HFFc6 (cell line): ENCODE measurements around the gene LRRC1. TPM values are rescaled to one million over a fixed set of nuclear protein-coding genes. Genes with fewer than 3 reads are reported as not detected.
"Not testable (repeated sequence)": the region's sequence is repeated elsewhere in the genome, so short reads cannot be mapped to it uniquely, and the experiment has no call there.

Source experiments
- DNase-seq: peaks from one replicate; pipeline ENCODE4 v3.0.0-alpha.2; 2018
- H3K27ac Mint-ChIP-seq: 2 replicates; pipeline ENCODE4 v1.8.0; 2020; ENCODE audit warnings: mild to moderate bottlenecking, mixed read lengths
- H3K27me3 Mint-ChIP-seq: 2 replicates; pipeline ENCODE4 v1.8.0; 2021; ENCODE audit warnings: mild to moderate bottlenecking, moderate library complexity, mixed read lengths; ENCODE audit not compliant: insufficient read depth
- H3K36me3 Mint-ChIP-seq: 2 replicates; pipeline ENCODE4 v1.8.0; 2021; ENCODE audit warnings: low read depth, mixed read lengths
- H3K4me1 Mint-ChIP-seq: 2 replicates; pipeline ENCODE4 v1.8.0; 2020; ENCODE audit warnings: low read depth, mixed read lengths
- H3K4me3 Mint-ChIP-seq: 2 replicates; pipeline ENCODE4 v1.8.0; 2020; ENCODE audit warnings: mild to moderate bottlenecking, moderate library complexity, mixed read lengths
- H3K9me3 Mint-ChIP-seq: 2 replicates; pipeline ENCODE4 v1.8.0; 2020; ENCODE audit warnings: mild to moderate bottlenecking, mixed read lengths
- total RNA-seq, 6 experiments: library from RNA; stranded (reverse); fragmentation: NEBNext Ultra II Directional; extraction: Animal tissue kit (Norgen Biotek cat#: 25700); gene quantifications; 2 replicates in 1 of 6; 3 replicates in 5 of 6; pipeline ENCODE4 v1.2.3, GENCODE V29; 2021
- TF ChIP-seq, protein P1 (sequence below): fragments of 200-600 bp; sonication (generic); IDR thresholded peaks from 2 replicates; pipeline ENCODE4 v1.5.0; 2021; ENCODE audit warnings: antibody characterized with exemption, mild to moderate bottlenecking

LRRC1 gene
- total RNA-seq, 6 experiments from 2014 or later = 9.3 to 12.0 (median 10.8) TPM

DNA sequence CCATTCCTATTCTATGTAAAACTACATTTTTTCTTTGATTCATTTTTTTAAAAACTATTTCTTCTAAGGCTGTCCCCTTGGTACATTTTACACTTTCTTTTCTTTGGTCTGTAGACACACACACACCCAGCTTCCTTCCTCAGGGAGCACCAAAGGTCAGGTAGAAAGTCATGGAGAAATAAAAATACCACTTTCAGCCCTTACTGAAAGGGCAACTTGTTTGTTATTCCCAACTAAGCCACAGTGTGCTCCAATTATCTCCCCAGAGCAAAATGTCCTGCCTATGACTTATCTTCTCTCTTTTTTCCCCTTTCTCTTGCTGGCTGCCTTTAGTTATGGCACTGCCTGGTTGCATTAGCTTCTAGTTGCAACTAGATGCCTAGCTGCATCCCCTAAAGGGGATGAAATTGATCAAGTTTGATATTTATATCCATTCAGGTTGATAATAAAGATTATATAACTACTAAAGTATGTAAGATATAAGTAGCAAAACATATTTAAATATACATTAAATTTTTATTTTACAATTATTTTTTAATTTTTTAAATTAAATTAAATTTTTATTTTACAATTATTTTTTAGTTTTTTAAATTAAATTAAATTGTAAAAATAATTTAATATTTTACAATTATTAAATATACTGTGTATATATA lies 21.6 kb upstream of the LRRC1 start:
- no peak for DNase-seq
- H3K4me1 Mint-ChIP-seq = peaks cover 15% of the 10 kb centered on the region
- no peak overlapping the region for H3K4me3 Mint-ChIP-seq
- peaks cover 10% of the 10 kb centered on the region for H3K36me3 Mint-ChIP-seq
- TF ChIP-seq, protein P1, sequence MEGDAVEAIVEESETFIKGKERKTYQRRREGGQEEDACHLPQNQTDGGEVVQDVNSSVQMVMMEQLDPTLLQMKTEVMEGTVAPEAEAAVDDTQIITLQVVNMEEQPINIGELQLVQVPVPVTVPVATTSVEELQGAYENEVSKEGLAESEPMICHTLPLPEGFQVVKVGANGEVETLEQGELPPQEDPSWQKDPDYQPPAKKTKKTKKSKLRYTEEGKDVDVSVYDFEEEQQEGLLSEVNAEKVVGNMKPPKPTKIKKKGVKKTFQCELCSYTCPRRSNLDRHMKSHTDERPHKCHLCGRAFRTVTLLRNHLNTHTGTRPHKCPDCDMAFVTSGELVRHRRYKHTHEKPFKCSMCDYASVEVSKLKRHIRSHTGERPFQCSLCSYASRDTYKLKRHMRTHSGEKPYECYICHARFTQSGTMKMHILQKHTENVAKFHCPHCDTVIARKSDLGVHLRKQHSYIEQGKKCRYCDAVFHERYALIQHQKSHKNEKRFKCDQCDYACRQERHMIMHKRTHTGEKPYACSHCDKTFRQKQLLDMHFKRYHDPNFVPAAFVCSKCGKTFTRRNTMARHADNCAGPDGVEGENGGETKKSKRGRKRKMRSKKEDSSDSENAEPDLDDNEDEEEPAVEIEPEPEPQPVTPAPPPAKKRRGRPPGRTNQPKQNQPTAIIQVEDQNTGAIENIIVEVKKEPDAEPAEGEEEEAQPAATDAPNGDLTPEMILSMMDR = no peak
- peaks cover 11% of the 10 kb centered on the region; the same call in 1 of the 2 replicates for H3K9me3 Mint-ChIP-seq
- no peak overlapping the region for H3K27ac Mint-ChIP-seq
- peaks cover 2% of the 10 kb centered on the region for H3K27me3 Mint-ChIP-seq

- peaks cover 11% of the 10 kb centered on the region; the same call in 1 of the 2 replicates for H3K9me3 Mint-ChIP-seq
- not testable (repeated sequence) for H3K4me3 Mint-ChIP-seq, H3K27ac Mint-ChIP-seq, H3K27me3 Mint-ChIP-seq, DNase-seq, H3K4me1 Mint-ChIP-seq
- peaks cover 17% of the 10 kb centered on the region for H3K36me3 Mint-ChIP-seq
Measured at GRCh38 chr6:53776152-53776551, 18.7 kb upstream of the LRRC1 start.

GRCh38 chr6:53784991-53785390 lies 9.8 kb upstream of the LRRC1 start:
- peak; percentile 44 for DNase-seq
- peaks cover 29% of the 10 kb centered on the region for H3K36me3 Mint-ChIP-seq
- not testable (repeated sequence) for H3K4me3 Mint-ChIP-seq, H3K27ac Mint-ChIP-seq, H3K27me3 Mint-ChIP-seq
- peaks cover 14% of the 10 kb centered on the region for H3K9me3 Mint-ChIP-seq
- peaks cover 14% of the 10 kb centered on the region for H3K4me1 Mint-ChIP-seq

GRCh38 chr6:53786832-53787231 lies 8.0 kb upstream of the LRRC1 start:
- H3K36me3 Mint-ChIP-seq = peaks cover 21% of the 10 kb centered on the region
- DNase-seq = no peak
- no peaks in the 10 kb centered on the region for H3K27me3 Mint-ChIP-seq
- H3K4me3 Mint-ChIP-seq = no peak overlapping the region
- peaks cover 27% of the 10 kb centered on the region for H3K4me1 Mint-ChIP-seq
- peaks cover 19% of the 10 kb centered on the region for H3K9me3 Mint-ChIP-seq
- TF ChIP-seq, protein P1 = no peak
- H3K27ac Mint-ChIP-seq = no peak overlapping the region

DNA sequence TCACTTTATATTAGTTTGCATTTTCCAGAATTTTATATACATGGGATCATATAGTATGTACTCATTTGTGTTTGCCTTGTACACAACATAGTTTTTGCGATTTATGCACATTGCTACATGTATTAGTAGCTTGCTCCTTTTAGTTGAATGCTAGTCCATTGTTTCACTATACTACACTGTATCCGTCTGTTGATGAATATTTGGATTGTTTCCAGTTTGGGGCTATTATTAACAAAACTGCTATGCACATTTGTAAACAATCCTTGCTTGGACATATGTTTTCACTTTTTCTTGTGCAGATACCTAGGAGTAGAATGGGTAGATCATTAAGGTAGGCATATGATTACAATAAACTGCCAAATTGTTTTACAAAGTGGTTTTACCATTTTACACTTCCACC lies 3.9 kb upstream of the LRRC1 start:
- Mint-ChIP-seq H3K36me3 (peaks cover 14% of the 10 kb centered on the region), H3K27ac (no peak overlapping the region), H3K9me3 (peaks cover 19% of the 10 kb centered on the region), H3K4me1 (peaks cover 36% of the 10 kb centered on the region), H3K27me3 (peaks cover 3% of the 10 kb centered on the region), H3K4me3 (no peak overlapping the region)
- TF ChIP-seq, protein P1 = no peak
- DNase-seq = no peak

DNA sequence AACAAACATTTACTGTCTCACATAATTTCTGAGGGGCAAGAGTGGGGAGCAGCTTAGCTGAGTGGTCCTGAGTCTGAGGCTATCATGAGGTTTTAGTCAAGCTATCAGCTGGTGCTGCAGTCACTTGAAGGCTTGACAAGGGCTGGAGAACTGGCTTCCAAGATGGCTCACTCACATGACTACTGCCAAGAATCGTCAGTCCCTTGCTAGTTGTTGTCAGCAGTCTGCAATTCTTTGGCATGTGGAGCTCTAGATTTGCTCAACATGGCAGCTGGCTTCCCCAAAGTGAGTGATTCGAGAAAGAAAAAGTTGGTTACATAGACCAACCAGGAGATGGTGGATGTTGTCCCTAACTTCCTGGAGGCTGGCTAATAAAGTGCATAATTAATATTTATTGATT lies 2.8 kb upstream of the LRRC1 start:
- Mint-ChIP-seq H3K9me3 (peaks cover 19% of the 10 kb centered on the region), H3K4me1 (peaks cover 47% of the 10 kb centered on the region), H3K4me3 (no peak overlapping the region), H3K27ac (no peak overlapping the region), H3K36me3 (peaks cover 14% of the 10 kb centered on the region), H3K27me3 (peaks cover 3% of the 10 kb centered on the region)
- TF ChIP-seq, protein P1 = no peak
- no peak for DNase-seq
